ENCODE data around the gene GPC6. TPM values are rescaled to one million over a fixed set of nuclear protein-coding genes. Genes with fewer than 3 reads are reported as not detected.

GPC6 gene
- polyA plus RNA-seq, 2 of the 4 experiments (the other 2 are of a cell fraction) = 8.0 to 14.4 TPM

DNA sequence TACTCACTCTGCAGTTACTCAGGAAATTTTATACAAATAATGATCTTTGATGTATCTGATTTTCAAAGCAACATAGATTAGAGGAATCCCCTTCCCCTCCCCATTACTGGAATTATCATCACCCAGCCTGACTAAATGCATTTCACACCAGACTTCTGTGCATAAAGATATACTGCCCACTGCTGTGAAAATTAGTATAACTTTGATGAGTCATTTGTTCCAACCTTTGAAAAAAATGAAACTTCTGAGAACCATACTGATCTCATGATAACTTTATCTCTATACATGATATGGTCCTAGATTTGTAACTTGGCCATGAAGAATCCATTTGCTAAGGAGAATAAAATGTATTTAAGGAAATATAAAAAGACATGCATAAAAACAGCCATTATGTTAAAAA, 63.9 kb downstream of the GPC6 start:
- Histone ChIP-seq H3K27ac (no peak overlapping the region), H3K4me3 (no peak overlapping the region), H3K4me1 (peaks cover 20% of the 10 kb centered on the region; the same call in 1 of the 3 replicates), H3K9me3 (no peaks in the 10 kb centered on the region), H3K4me2 (0 out of 3 replicates have a peak overlapping the region, but pooled peaks have one; percentile 1)
- ChIA-PET CTCF (no interaction called here), POLR2A (no interaction called here)
- no peak for TF ChIP-seq FOSL2 (IDR thresholded peaks at IDR 0.05)
- peak; percentile 38; the same call in 1 of the 2 replicates for TF ChIP-seq FOSL2 (CRISPR knock-in tag; IDR thresholded peaks at IDR 0.05)
- no peak for TF ChIP-seq POLR2A (IDR thresholded peaks at IDR 0.05; ENCODE audit: low read length)
- no peak for TF ChIP-seq NFE2L2 (conservative IDR thresholded peaks at IDR 0.05; ENCODE audit: low read length)
- no peak for TF ChIP-seq HDAC2 (IDR thresholded peaks at IDR 0.05)
- TF ChIP-seq MAZ (IDR thresholded peaks at IDR 0.05; ENCODE audit: borderline replicate concordance, low read depth, low read length) = no peak
- no peak for ATAC-seq
- FAIRE-seq = no peak
- DNase-seq (ENCODE audit: low read depth in 1 of 2, low spot score in 1 of 2) = no peak

DNA sequence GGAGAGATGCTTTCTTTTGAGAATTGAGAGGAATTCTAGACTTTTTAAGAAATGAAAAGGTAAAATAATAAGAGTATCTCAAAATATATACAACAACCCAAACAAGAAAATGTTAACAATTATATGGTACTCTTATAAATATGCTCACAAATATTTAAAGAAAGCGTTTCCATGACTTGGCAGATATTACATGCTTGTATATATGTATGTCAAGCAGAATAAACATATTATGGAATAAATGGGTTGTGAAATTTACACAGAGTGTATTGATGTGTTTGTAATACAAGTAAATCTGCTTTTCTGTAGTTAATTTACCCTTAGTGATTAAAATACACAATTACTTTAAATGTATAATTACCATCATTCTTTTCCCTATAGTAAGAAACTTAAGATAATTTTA, 65.8 kb downstream of the GPC6 start:
- POLR2A ChIA-PET = no interaction called here
- CTCF ChIA-PET = no interaction called here
- no peak for FAIRE-seq

DNA sequence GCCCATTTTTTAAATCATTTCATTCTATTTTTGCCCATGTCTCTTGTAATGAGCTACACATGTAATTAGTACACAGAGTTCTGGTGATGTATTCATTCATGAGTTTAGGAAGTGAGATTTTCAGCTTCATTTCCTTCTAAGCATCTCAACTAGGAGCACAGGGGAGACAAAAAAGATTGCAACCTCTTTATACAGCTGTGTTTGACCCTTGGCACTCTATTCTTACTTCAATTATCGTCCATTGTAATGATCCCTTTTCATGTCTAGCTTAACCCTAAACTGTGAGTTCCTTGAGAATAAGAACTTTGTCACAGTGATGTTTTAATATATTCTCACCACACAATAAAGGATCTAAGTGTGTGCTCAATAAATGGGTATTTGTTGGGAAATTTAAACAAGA, 67.1 kb downstream of the GPC6 start:
- Histone ChIP-seq H3K4me3 (no peak overlapping the region), H3K4me2 (no peak overlapping the region), H3K27ac (no peak overlapping the region), H3K4me1 (peaks cover 19% of the 10 kb centered on the region; the same call in 1 of the 3 replicates), H3K9me3 (no peaks in the 10 kb centered on the region)
- 19% methylated on average over 1 of the region's 1 CpG for WGBS (ENCODE audit: missing lambda C conversion rate)
- CTCF ChIA-PET = no interaction called here
- POLR2A ChIA-PET = no interaction called here
- ATAC-seq (no peak), DNase-seq (ENCODE audit: low read depth in 1 of 2, low spot score in 1 of 2) (no peak), FAIRE-seq (no peak)
- TF ChIP-seq TP53 (CRISPR knock-in tag; IDR thresholded peaks at IDR 0.05) (no peak), HOXB13 (CRISPR knock-in tag; IDR thresholded peaks at IDR 0.05; ENCODE audit: low read depth) (no peak), POLR2A (IDR thresholded peaks at IDR 0.05; ENCODE audit: low read length) (no peak), POLR2AphosphoS2 (conservative IDR thresholded peaks at IDR 0.05; ENCODE audit: low read length) (no peak), JUN (IDR thresholded peaks at IDR 0.05) (no peak)
- TF ChIP-seq, protein P1, sequence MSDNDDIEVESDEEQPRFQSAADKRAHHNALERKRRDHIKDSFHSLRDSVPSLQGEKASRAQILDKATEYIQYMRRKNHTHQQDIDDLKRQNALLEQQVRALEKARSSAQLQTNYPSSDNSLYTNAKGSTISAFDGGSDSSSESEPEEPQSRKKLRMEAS (IDR thresholded peaks at IDR 0.05) = no peak

More for the DNA sequence above, 65.8 kb downstream of the GPC6 start:
- H3K4me3 ChIP-seq = no peak overlapping the region
- no peaks in the 10 kb centered on the region for H3K9me3 ChIP-seq
- H3K4me2 ChIP-seq = no peak overlapping the region
- no peak overlapping the region for H3K27ac ChIP-seq
- DNase-seq (ENCODE audit: low read depth in 1 of 2, low spot score in 1 of 2) (no peak), ATAC-seq (no peak)
- peaks cover 20% of the 10 kb centered on the region; the same call in 1 of the 3 replicates for H3K4me1 ChIP-seq
- WGBS (ENCODE audit: missing lambda C conversion rate) = 41% methylated on average over 1 of the region's 1 CpG
- TF ChIP-seq CHD2 (IDR thresholded peaks at IDR 0.05; ENCODE audit: low read length, partially characterized antibody) = no peak
- no peak for TF ChIP-seq SMC3 (IDR thresholded peaks at IDR 0.05)
- TF ChIP-seq, protein P2, sequence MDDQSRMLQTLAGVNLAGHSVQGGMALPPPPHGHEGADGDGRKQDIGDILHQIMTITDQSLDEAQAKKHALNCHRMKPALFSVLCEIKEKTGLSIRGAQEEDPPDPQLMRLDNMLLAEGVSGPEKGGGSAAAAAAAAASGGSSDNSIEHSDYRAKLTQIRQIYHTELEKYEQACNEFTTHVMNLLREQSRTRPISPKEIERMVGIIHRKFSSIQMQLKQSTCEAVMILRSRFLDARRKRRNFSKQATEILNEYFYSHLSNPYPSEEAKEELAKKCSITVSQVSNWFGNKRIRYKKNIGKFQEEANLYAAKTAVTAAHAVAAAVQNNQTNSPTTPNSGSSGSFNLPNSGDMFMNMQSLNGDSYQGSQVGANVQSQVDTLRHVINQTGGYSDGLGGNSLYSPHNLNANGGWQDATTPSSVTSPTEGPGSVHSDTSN (IDR thresholded peaks at IDR 0.05) = no peak
- TF ChIP-seq HEYL (CRISPR knock-in tag; IDR thresholded peaks at IDR 0.05) = no peak
- TF ChIP-seq, protein P3, sequence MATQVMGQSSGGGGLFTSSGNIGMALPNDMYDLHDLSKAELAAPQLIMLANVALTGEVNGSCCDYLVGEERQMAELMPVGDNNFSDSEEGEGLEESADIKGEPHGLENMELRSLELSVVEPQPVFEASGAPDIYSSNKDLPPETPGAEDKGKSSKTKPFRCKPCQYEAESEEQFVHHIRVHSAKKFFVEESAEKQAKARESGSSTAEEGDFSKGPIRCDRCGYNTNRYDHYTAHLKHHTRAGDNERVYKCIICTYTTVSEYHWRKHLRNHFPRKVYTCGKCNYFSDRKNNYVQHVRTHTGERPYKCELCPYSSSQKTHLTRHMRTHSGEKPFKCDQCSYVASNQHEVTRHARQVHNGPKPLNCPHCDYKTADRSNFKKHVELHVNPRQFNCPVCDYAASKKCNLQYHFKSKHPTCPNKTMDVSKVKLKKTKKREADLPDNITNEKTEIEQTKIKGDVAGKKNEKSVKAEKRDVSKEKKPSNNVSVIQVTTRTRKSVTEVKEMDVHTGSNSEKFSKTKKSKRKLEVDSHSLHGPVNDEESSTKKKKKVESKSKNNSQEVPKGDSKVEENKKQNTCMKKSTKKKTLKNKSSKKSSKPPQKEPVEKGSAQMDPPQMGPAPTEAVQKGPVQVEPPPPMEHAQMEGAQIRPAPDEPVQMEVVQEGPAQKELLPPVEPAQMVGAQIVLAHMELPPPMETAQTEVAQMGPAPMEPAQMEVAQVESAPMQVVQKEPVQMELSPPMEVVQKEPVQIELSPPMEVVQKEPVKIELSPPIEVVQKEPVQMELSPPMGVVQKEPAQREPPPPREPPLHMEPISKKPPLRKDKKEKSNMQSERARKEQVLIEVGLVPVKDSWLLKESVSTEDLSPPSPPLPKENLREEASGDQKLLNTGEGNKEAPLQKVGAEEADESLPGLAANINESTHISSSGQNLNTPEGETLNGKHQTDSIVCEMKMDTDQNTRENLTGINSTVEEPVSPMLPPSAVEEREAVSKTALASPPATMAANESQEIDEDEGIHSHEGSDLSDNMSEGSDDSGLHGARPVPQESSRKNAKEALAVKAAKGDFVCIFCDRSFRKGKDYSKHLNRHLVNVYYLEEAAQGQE (IDR thresholded peaks at IDR 0.05) = no peak
- TF ChIP-seq KDM5A (IDR thresholded peaks at IDR 0.05) = no peak

DNA sequence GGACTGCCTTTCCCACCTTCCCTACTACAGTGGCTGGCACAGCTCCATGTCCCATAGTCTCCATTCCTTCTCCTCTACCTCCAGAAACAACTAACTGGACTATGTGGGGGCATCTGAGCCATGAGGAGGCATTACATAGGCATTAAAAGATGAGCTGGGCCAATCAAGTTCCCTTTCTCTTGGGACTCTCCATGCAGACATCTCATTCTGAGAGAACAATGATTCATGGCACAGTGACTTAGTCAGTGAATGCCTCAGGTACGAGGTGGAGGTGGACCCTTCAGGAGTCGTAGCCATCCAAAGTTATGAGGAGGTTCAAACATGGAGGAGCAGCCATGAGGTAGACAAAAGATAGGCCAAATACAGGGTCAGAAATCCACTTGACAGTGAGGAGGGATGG, 70.0 kb downstream of the GPC6 start:
- H3K27ac ChIP-seq = no peak overlapping the region
- no peaks in the 10 kb centered on the region for H3K9me3 ChIP-seq
- DNase-seq (ENCODE audit: low read depth in 1 of 2, low spot score in 1 of 2) (no peak), ATAC-seq (no peak), FAIRE-seq (no peak)
- 38% methylated on average over 2 of the region's 2 CpGs for WGBS (ENCODE audit: missing lambda C conversion rate)
- H3K4me3 ChIP-seq = no peak overlapping the region
- no peak overlapping the region for H3K4me2 ChIP-seq
- peaks cover 5% of the 10 kb centered on the region; the same call in 1 of the 3 replicates for H3K4me1 ChIP-seq
- ChIA-PET POLR2A (no interaction called here), CTCF (interaction anchor here (1.6 kb wide), 1 partner anchor 11 kb away, joined by 4 read pairs; no protein-coding TSS in a partner anchor)
- TF ChIP-seq EHMT2 (IDR thresholded peaks at IDR 0.05; ENCODE audit: low read depth) (no peak), MAZ (IDR thresholded peaks at IDR 0.05; ENCODE audit: borderline replicate concordance, low read depth, low read length) (no peak), TFCP2L1 (CRISPR knock-in tag; IDR thresholded peaks at IDR 0.05) (no peak), RAD21 (conservative IDR thresholded peaks at IDR 0.05 in 1 of 2, IDR thresholded peaks at IDR 0.05 in 1 of 2) (no peak), ZC3H11A (IDR thresholded peaks at IDR 0.05) (no peak), RNF2 (IDR thresholded peaks at IDR 0.05; ENCODE audit: borderline replicate concordance, low read depth) (no peak), FOXS1 (CRISPR knock-in tag; IDR thresholded peaks at IDR 0.05) (no peak), CBX2 (IDR thresholded peaks at IDR 0.05; ENCODE audit: borderline replicate concordance, low read depth) (no peak), JUNB (IDR thresholded peaks at IDR 0.05) (no peak), CBX8 (IDR thresholded peaks at IDR 0.05) (no peak), HOXB5 (CRISPR knock-in tag; IDR thresholded peaks at IDR 0.05) (no peak), SREBF2 (IDR thresholded peaks at IDR 0.05) (no peak)
- TF ChIP-seq, protein P4, sequence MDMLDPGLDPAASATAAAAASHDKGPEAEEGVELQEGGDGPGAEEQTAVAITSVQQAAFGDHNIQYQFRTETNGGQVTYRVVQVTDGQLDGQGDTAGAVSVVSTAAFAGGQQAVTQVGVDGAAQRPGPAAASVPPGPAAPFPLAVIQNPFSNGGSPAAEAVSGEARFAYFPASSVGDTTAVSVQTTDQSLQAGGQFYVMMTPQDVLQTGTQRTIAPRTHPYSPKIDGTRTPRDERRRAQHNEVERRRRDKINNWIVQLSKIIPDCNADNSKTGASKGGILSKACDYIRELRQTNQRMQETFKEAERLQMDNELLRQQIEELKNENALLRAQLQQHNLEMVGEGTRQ (IDR thresholded peaks at IDR 0.05) = no peak
- TF ChIP-seq, protein P1 (IDR thresholded peaks at IDR 0.05) = no peak

Data from A549 (cell line).